Measurements from ENCODE around the gene AGPAT2.

AGPAT2 gene

GRCh38 chr9:136673088-136673974 is 13.9 kb downstream of the AGPAT2 start:
- ChIA-PET CTCF (interaction anchor here (0.6 to 3.4 kb wide), 7 partner anchors 9 to 809 kb away, joined by 3 to 60 read pairs (median 18); partner anchors contain the start of gene AGPAT2), POLR2A (interaction anchor here (1.3 to 2.5 kb wide), 4 partner anchors 14 to 55 kb away, joined by 3 to 18 read pairs (median 5); partner anchors contain the start of gene AGPAT2)
- no peak overlapping the region for H3K4me3 ChIP-seq (ENCODE audit: low read depth, low read length)
- H3K36me3 ChIP-seq (ENCODE audit: control insufficient read depth in 2 of 2, insufficient read depth in 1 of 2, low read length in 2 of 2) = peaks cover 0 to 26% of the 10 kb centered on the region in 2 experiments; a peak in 1 of 3 replicates
- peak; percentile 82 for TF ChIP-seq ZNF600 (tag by site-specific recombination; IDR thresholded peaks at IDR 0.05)
- TF ChIP-seq ZNF571 (tag by site-specific recombination; IDR thresholded peaks at IDR 0.05) = no peak
- TF ChIP-seq ZNF692 (tag by site-specific recombination; IDR thresholded peaks at IDR 0.05) = peak; percentile 58
- TF ChIP-seq GLIS2 (tag by site-specific recombination; IDR thresholded peaks at IDR 0.05) = peak; percentile 65
- 0 out of 2 replicates have a peak, but pooled peaks have one; percentile 47 for TF ChIP-seq ZFP69B (tag by site-specific recombination; IDR thresholded peaks at IDR 0.05)
- TF ChIP-seq ZNF174 (tag by site-specific recombination; IDR thresholded peaks at IDR 0.05) = no peak
- no peaks in the 10 kb centered on the region for H3K9me3 ChIP-seq (ENCODE audit: control insufficient read depth, insufficient read depth, low read depth, low read length)
- 0 out of 2 replicates have a peak overlapping the region, but pooled peaks have one; percentile 9 for H3K27ac ChIP-seq (ENCODE audit: extremely low read depth, low read depth, low read length)
- no peaks in the 10 kb centered on the region for H3K4me1 ChIP-seq (ENCODE audit: control insufficient read depth, insufficient read depth, low read length)

- ChIA-PET POLR2A (interaction anchor here (0.6 to 2.5 kb wide), 6 partner anchors 10 to 528 kb away, joined by 3 to 18 read pairs (median 6); partner anchors contain the start of genes AGPAT2 and TPRN), CTCF (interaction anchor here (0.7 to 3.4 kb wide), 20 partner anchors 10 to 347 kb away, joined by 3 to 60 read pairs (median 7); partner anchors contain the start of gene AGPAT2)
- Histone ChIP-seq H3K27ac (ENCODE audit: extremely low read depth, low read depth, low read length) (0 out of 2 replicates have a peak overlapping the region, but pooled peaks have one; percentile 9), H3K9me3 (ENCODE audit: control insufficient read depth, insufficient read depth, low read depth, low read length) (no peaks in the 10 kb centered on the region), H3K4me1 (ENCODE audit: control insufficient read depth, insufficient read depth, low read length) (no peaks in the 10 kb centered on the region), H3K36me3 (ENCODE audit: control insufficient read depth in 2 of 2, insufficient read depth in 1 of 2, low read length in 2 of 2) (peaks cover 0 to 26% of the 10 kb centered on the region in 2 experiments; a peak in 1 of 3 replicates), H3K4me3 (ENCODE audit: low read depth, low read length) (no peak overlapping the region)
- TF ChIP-seq ZNF596 (tag by site-specific recombination; IDR thresholded peaks at IDR 0.05) (no peak), BCL11B (tag by site-specific recombination; IDR thresholded peaks at IDR 0.05; ENCODE audit: low read depth) (0 out of 2 replicates have a peak, but pooled peaks have one; percentile 1), PRDM4 (tag by site-specific recombination; IDR thresholded peaks at IDR 0.05) (no peak), INSM2 (tag by site-specific recombination; IDR thresholded peaks at IDR 0.05) (no peak), PRDM6 (tag by site-specific recombination; IDR thresholded peaks at IDR 0.05) (no peak), TRIM28 (IDR thresholded peaks at IDR 0.05; ENCODE audit: borderline replicate concordance, low read length) (no peak), CTCF (tag by site-specific recombination; IDR thresholded peaks at IDR 0.05) (no peak), ZNF335 (tag by site-specific recombination; conservative IDR thresholded peaks at IDR 0.05) (no peak), ZNF37A (tag by site-specific recombination; IDR thresholded peaks at IDR 0.05) (no peak), OVOL3 (tag by site-specific recombination; IDR thresholded peaks at IDR 0.05) (no peak), ZNF549 (tag by site-specific recombination; IDR thresholded peaks at IDR 0.05) (no peak), GLIS1 (tag by site-specific recombination; IDR thresholded peaks at IDR 0.05) (peak; percentile 73), GLIS2 (tag by site-specific recombination; IDR thresholded peaks at IDR 0.05) (peak; percentile 79), ZEB2 (tag by site-specific recombination; IDR thresholded peaks at IDR 0.05) (no peak), ZNF202 (tag by site-specific recombination; IDR thresholded peaks at IDR 0.05; ENCODE audit: borderline replicate concordance) (no peak), ZNF529 (tag by site-specific recombination; IDR thresholded peaks at IDR 0.05; ENCODE audit: insufficient replicate concordance) (no peak), SP7 (tag by site-specific recombination; IDR thresholded peaks at IDR 0.05) (no peak)
These were observed 14.7 kb downstream of the AGPAT2 start for GRCh38 chr9:136672431-136673087.
